ENCODE measurements around the gene ATP2C2.
"Not testable (repeated sequence)": the region's sequence is repeated elsewhere in the genome, so short reads cannot be mapped to it uniquely, and the experiment has no call there.

ATP2C2 gene

GRCh38 chr16:84340325-84341040, 27.9 kb upstream of the ATP2C2 start:
- DNase-seq (ENCODE audit: low read depth): no peak

DNA sequence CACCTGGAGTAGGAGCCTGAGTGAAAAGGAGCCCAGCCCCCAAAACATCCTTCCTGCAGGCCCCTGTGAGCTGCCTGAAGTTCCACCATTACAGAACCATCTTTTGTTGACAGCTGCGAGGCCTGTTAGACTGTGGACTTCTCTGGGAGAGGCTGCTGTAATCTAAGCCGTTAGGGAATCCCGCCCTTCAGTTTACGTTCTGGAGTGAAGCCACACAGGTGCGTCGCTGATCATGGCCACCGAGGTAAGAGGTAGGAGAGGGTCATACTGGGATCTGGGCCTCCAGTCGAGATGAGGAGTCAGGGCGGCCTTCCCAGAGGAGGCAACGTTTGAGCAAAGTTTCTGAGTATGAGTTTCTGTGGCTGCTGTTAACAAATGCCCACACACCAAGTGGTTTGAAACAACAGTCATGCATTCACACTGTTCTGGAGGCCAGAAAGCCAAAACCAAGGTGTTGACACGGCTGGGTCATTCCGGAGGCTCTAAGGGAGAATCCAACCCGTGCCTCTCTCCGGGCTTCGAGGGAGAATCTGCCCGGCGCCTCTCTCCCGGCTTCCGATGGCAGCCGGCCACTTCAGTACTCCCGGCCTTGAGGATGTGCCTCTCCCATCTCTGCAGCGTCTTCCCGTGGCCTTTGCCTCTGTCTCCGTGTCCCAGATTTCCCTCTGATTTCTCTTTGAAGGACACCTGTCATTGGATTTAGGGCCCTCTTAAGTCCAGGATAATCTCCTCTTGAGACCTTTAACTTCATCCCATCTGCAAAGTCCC, 26.6 kb upstream of the ATP2C2 start:
- DNase-seq (ENCODE audit: low read depth): no peak

GRCh38 chr16:84343800-84344199, 24.5 kb upstream of the ATP2C2 start:
- not testable (repeated sequence) for DNase-seq (ENCODE audit: low read depth)

DNA sequence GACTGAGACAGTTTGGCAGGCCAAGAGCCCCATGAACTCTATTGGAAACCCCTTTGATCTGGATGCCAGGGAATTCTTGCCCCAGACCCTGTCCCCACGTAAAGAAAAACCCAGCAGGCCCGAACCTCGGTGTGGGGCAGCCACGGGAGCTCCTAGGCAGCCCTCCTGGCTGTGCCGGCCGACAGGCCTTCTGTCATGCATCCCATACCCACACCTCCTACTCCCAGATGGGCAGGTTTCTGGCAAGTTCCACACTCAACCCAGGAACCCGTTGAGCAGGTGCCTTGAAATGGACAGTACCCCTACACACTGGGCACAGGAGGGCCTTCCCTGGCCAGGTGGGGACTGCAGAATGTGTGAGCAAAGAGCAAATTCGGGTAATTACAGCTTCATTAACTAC, 23.6 kb upstream of the ATP2C2 start:
- DNase-seq (ENCODE audit: low read depth): no peak

GRCh38 chr16:84347161-84347560, 21.2 kb upstream of the ATP2C2 start:
- DNase-seq (ENCODE audit: low read depth): no peak

DNA sequence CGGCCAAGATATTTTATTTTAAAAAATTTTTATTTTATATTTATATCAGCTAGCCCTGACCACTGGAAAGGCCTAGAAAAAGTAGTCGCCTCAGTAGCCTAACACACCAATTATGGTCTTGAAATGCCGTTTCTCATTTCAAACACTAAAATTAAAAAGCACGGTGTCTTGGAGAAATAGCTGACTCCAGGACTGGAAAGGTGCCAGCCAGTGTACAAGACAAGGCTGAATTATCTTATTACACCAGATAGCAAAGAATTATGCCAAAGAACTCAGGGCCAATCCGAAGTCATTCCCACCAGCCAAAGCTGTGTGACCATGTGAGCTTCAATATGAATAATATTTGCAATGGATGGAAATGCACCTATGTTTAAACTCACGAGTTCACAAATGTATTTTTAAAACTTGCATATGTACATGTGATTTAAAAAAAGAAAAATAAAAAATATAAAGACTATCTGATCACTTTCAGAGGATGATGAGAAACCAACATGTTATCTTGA, 19.9 kb upstream of the ATP2C2 start:
- DNase-seq (ENCODE audit: low read depth): no peak

DNA sequence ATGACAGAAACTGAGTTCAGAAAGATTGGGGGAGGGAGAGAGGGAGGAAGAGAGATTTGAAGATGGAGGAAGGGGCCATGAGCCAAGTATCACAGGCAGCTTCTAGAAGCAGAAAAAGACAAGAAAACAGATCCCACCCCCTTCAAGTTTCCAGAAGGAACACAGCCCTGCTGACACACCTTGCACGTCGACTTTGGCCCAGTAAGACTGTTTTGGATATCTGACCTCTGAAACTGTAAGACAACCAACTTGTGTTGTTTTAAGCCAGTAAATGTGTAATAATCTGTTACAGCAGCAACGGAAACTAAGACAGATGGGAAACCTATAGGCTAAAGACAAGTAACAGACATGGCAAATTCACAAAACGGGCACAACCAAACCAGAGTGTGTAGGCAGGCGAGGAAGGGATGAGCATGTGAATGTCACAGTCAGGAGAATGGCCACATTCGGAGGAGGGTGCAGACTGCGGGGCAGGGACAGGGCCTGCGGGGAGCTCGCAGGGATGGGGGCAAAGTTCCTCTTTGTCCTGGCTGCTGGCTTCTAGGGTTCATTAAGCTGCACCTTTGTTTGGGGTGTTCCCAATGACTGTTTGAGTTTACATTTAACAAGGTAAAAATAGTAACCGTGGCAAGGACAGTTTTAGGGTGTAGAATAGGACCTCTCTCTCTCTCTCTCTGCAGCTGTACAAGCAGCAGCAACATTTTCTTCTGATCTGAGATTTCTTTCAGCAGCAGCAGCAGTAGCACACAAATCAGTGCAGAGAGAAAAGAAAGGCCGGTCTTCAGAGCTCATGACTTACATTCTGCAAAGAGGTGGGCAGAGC, 18.3 kb upstream of the ATP2C2 start:
- no peak for DNase-seq (ENCODE audit: low read depth)

GRCh38 chr16:84350685-84351400, 17.5 kb upstream of the ATP2C2 start:
- no peak for DNase-seq (ENCODE audit: low read depth)

DNA sequence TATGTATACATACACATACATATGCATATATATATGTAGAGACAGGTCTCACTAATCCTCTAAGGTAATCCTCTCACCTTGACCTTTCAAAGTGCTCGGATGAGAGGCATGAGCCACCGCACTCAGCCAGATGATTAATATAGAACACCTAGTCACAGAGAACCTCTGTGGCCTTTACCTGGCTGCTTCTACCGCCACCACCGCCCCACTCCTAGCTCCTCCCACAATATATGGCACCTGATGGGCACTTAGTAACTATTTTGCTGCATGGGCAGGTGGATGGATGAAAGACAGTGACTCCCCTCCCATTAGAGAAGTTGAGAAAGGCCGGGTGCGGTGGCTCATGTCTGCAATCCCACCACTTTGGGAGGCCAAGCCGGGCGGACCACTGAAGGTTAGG, 16.7 kb upstream of the ATP2C2 start:
- no peak for DNase-seq (ENCODE audit: low read depth)

- DNase-seq (ENCODE audit: low read depth): no peak
Observed at GRCh38 chr16:84354306-84354705, 14.0 kb upstream of the ATP2C2 start.

GRCh38 chr16:84355149-84355548, 13.2 kb upstream of the ATP2C2 start:
- no peak for DNase-seq (ENCODE audit: low read depth)

DNA sequence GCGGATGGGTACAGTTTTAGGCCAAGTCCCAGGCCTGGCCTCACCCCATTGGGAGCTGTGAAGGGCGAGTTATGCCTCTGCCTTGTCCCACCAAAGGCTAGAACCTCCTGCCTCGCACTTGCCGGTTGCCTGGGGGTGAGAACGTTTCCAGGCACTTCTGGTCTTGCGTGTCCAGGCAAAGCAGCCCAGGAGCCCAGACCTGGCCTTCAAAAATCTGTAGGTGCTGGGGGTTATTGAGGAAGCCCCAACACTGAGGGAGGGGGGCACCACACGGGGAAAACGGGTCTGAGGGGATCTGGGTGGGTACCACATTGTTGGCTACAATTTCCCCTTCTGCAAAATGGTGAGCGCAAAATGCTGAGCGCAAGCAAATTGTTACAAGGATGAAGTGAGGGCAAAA, 12.2 kb upstream of the ATP2C2 start:
- DNase-seq (ENCODE audit: low read depth): no peak

DNA sequence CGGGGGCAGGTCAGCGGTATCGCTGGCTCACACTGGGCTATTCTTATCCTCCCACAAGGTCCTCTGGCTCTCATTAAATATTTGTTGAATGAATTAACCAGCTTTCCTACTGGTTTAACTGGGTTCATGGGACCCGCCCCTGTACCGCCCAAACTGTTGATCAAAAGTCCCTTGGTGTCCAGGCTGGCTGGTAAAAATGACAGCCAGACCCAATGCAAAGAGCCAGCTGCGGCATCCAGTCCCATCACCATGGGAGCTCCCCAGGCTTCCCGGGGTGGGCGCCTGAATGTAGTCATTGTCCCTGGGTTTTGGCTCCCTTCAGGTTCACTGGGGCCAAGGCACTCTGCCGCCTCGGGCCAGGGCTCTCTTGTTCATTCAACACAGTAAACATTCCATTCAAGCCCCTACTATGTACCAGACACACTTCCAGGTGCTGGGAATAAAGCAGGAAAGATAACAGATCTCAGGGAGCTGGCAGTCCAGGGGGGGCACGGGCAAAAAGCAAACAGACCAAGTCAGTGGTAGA, 11.7 kb upstream of the ATP2C2 start:
- no peak for DNase-seq (ENCODE audit: low read depth)

DNA sequence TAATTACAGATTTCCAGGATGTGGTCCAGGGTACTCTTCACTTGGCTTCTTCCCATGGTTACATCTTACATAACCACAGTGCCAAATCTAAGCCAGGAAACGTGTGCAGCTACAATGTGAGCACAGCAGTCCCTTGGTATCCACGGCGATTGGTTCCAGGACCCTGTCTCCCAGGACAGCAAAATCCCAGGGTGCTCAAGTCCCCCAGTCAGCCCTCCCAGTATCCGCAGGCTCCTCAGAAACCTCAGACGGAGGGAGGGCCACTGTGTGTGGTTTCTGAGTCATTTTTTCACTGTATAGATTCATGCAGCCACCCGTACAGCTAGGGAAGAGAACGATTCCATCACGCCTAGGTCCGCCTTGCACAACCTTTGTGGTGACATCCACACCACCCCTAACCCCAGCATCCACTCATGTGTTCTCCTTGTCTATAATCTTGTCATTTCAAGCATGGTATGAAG, 11.1 kb upstream of the ATP2C2 start:
- no peak for DNase-seq (ENCODE audit: low read depth)

GRCh38 chr16:84358601-84359295, 9.6 kb upstream of the ATP2C2 start:
- DNase-seq (ENCODE audit: low read depth): no peak

GRCh38 chr16:84359326-84359725, 9.0 kb upstream of the ATP2C2 start:
- DNase-seq (ENCODE audit: low read depth): no peak

GRCh38 chr16:84360170-84360569, 8.2 kb upstream of the ATP2C2 start:
- DNase-seq (ENCODE audit: low read depth): no peak

GRCh38 chr16:84360748-84361147, 7.6 kb upstream of the ATP2C2 start:
- DNase-seq (ENCODE audit: low read depth): no peak

DNA sequence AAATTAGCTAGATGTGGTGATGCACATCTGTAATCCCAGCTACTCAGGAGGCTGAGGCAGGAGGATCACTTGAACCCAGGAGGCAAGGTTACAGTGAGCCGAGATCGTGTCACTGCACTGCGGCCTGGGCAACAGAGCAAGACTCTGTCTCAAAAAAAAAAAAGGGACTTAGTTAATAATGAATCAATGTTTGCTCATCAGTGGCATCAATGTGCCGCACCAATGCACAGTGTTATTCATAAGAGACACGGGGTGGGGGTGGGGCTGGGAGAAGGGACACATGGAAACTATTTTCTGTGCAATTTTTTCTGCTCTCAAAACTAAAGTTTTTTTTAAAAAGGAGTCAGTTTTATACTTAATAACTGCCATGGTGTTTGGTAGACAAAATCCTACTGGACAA, 6.8 kb upstream of the ATP2C2 start:
- DNase-seq (ENCODE audit: low read depth): no peak

DNA sequence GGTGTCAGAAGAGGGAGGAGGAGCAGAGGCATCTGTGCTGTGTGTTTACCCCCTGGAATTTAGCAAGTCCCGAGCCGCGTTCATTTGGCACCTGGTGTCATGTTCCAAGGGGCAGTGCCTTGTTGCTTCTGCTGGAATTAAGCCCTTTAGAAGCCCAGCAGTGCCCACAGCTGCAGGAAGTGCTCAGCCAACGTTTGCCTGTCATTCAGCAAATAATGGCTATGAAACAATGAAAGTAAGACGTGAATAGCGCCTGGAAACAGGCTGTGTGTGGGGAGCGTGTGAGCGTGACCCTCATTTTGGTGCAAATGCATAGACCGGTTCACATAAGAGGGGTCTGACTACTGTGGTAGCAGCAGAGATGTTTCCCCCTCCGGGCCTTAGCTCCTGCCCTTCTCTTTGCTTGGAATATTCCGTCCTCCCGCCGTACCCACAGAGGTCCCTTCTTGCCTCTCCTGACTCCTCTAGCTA, 5.8 kb upstream of the ATP2C2 start:
- no peak for DNase-seq (ENCODE audit: low read depth)

- no peak for DNase-seq (ENCODE audit: low read depth)
Observed at GRCh38 chr16:84366208-84366607, 2.1 kb upstream of the ATP2C2 start.

All from GM04503 (cell line).